Tibial nerve (tissue), 4 donors: ENCODE results near the gene GNG14. TPM values are rescaled to one million over a fixed set of nuclear protein-coding genes. Genes with fewer than 3 reads are reported as not detected.
"Not testable (repeated sequence)": the region's sequence is repeated elsewhere in the genome, so short reads cannot be mapped to it uniquely, and the experiment has no call there.

Experiments
- DNase-seq, 2 donors: peaks; one replicate each; pipeline ENCODE4 v3.0.0-alpha.2; 2019; ENCODE audit warnings: low spot score in 2 of 2
- H3K27ac ChIP-seq, 4 donors: fragments of 200-600 bp; sonication (generic) in 3 of 4; one replicate each; pipeline ENCODE4 v1.5.1; 2017 to 2019; ENCODE audit warnings: mild to moderate bottlenecking in 1 of 4
- H3K27me3 ChIP-seq, 2 donors: fragments of 200-600 bp; sonication (generic) in 1 of 2; one replicate each; pipeline versions ENCODE4 v1.5.1 to v1.6.0; 2017 to 2019
- H3K36me3 ChIP-seq, 3 donors: fragments of 200-600 bp; sonication (generic); one replicate each; pipeline ENCODE4 v1.5.1; 2018 to 2019
- H3K4me1 ChIP-seq, 4 donors: fragments of 200-600 bp; sonication (generic) in 3 of 4; one replicate each; pipeline ENCODE4 v1.5.1; 2017 to 2019
- H3K4me3 ChIP-seq, 4 donors: fragments of 200-600 bp; sonication (generic) in 3 of 4; one replicate each; pipeline ENCODE4 v1.5.1; 2017 to 2019; ENCODE audit warnings: mild to moderate bottlenecking in 1 of 4, moderate library complexity in 1 of 4
- H3K9me3 ChIP-seq, 4 donors: fragments of 200-600 bp; sonication (generic) in 3 of 4; one replicate each; pipeline ENCODE4 v1.5.1; 2017 to 2019
- EP300 ChIP-seq, 2 donors: sonication (generic); formaldehyde crosslinking; IDR thresholded peaks; one replicate each; pipeline ENCODE4 v1.6.1; 2017; ENCODE audit warnings: antibody characterized with exemption in 2 of 2, mild to moderate bottlenecking in 1 of 2
- POLR2A ChIP-seq, 2 donors: fragments of 450-650 bp; IDR thresholded peaks; one replicate each; pipeline ENCODE4 v1.6.1; 2017; ENCODE audit warnings: antibody characterized with exemption in 2 of 2, mild to moderate bottlenecking in 2 of 2, moderate library complexity in 2 of 2
- WGBS, 2 donors: methylation state at CpG; one replicate each; pipeline ENCODE4 v1.1.5; 2018; 5-methylcytosine and 5-hydroxymethylcytosine counted together
- total RNA-seq, 4 donors: library from RNA; depleted of rRNA; stranded (reverse); fragments of >200 nt; gene quantifications; one replicate each; pipeline ENCODE4 v1.1.0, GENCODE V29; 2016
- TF ChIP-seq, protein P1 (sequence below), 5 experiments: fragments of 200-600 bp in 3 of 5; fragments of 450-650 bp in 2 of 5; sonication (generic) in 3 of 5; IDR thresholded peaks; one replicate each; pipeline ENCODE4 v1.5.1; 2016 to 2019; ENCODE audit warnings: antibody characterized with exemption in 5 of 5, mild to moderate bottlenecking in 3 of 5, moderate library complexity in 2 of 5

Gene GNG14
- total RNA-seq, 4 donors from 2014 or later: not detected

DNA sequence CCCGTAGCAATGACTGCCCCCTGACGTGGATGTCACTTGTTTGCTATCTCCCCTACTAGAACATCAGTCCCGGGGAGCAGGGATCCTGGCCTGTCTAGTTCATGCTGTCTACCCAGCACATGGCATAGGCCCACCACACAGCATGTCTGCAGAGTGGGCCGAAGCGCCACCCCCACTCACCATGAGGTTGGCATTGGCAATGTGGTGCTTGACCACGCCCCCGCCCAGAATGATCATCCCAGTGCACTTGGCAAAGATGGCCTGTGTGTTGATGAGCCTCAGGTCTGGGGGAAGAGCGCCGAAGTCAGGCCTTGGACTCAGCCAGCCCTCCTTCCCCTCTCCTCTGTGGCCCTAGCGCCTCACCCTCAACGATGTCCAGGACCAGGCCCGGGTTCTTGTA lies 10.9 kb upstream of the GNG14 start:
- WGBS, 2 donors: 85 to 88% methylated on average over 10 to 11 of the region's 12 CpGs
- Histone ChIP-seq H3K36me3 (peaks cover 10 to 82% (median 10%) of the 10 kb centered on the region in 3 donors), H3K27me3 (no peaks in the 10 kb centered on the region), H3K4me1 (peaks cover 0 to 28% (median 2%) of the 10 kb centered on the region in 4 donors), H3K9me3 (no peaks in the 10 kb centered on the region), H3K4me3 (no peak overlapping the region), H3K27ac (no peak overlapping the region)
- DNase-seq: no peak
- TF ChIP-seq EP300 (IDR thresholded peaks at IDR 0.05): no peak
- TF ChIP-seq POLR2A (IDR thresholded peaks at IDR 0.05): no peak
- TF ChIP-seq, protein P1, sequence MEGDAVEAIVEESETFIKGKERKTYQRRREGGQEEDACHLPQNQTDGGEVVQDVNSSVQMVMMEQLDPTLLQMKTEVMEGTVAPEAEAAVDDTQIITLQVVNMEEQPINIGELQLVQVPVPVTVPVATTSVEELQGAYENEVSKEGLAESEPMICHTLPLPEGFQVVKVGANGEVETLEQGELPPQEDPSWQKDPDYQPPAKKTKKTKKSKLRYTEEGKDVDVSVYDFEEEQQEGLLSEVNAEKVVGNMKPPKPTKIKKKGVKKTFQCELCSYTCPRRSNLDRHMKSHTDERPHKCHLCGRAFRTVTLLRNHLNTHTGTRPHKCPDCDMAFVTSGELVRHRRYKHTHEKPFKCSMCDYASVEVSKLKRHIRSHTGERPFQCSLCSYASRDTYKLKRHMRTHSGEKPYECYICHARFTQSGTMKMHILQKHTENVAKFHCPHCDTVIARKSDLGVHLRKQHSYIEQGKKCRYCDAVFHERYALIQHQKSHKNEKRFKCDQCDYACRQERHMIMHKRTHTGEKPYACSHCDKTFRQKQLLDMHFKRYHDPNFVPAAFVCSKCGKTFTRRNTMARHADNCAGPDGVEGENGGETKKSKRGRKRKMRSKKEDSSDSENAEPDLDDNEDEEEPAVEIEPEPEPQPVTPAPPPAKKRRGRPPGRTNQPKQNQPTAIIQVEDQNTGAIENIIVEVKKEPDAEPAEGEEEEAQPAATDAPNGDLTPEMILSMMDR (IDR thresholded peaks at IDR 0.05): no peak

DNA sequence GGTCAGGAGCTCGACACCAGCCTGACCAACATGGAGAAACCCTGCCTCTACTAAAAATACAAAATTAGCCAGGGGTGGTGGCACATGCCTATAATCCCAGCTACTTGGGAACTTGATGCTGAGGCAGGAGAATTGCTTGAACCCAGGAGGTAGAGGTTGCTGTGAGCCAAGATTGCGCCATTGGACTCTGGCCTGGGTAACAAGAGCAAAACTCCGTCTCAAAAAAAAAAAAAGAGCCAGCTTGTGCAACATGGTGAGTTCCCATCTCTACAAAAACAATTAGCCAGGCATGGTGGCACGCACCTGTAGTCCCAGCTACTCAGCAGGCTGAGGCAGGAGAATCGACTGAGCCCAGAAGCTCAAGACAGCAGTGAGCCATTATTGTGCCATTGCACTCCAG lies 9.8 kb upstream of the GNG14 start:
- H3K27ac ChIP-seq, H3K27me3 ChIP-seq, DNase-seq, H3K4me3 ChIP-seq, H3K9me3 ChIP-seq: not testable (repeated sequence)
- WGBS, 2 donors: 88 to 93% methylated on average over 5 of the region's 5 CpGs
- Histone ChIP-seq H3K36me3 (peaks cover 10 to 71% (median 10%) of the 10 kb centered on the region in 3 donors), H3K4me1 (peaks cover 0 to 32% (median 4%) of the 10 kb centered on the region in 4 donors)

DNA sequence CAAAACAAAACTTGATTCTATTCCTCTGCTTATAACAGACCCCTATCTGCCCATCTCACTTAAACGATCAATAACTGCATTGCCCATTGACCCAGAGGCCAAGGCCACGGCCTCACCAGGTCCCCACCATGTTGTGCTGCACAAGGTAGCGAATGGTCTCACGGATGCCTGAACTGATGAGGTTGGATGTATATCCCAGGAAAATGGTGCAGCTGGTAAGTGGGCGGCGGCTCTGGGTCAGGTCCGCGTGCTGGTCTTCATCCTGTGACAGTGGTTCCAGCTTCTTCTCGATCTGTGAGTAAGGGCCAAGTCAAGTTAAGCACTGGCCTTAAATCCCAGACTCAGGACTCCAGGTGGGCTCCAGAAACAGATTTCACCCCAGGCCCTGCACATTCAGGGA lies 7.8 kb upstream of the GNG14 start:
- no peak overlapping the region for H3K4me3 ChIP-seq
- H3K9me3 ChIP-seq: no peaks in the 10 kb centered on the region
- H3K27me3 ChIP-seq: no peaks in the 10 kb centered on the region
- H3K4me1 ChIP-seq: peaks cover 0 to 32% (median 4%) of the 10 kb centered on the region in 4 donors
- peaks cover 5 to 51% (median 7%) of the 10 kb centered on the region in 3 donors for H3K36me3 ChIP-seq
- H3K27ac ChIP-seq: no peak overlapping the region
- no peak for DNase-seq
- 91 to 94% methylated on average over 9 of the region's 9 CpGs for WGBS, 2 donors
- TF ChIP-seq, protein P1 (IDR thresholded peaks at IDR 0.05): no peak
- TF ChIP-seq POLR2A (IDR thresholded peaks at IDR 0.05) (no peak), EP300 (IDR thresholded peaks at IDR 0.05) (no peak)

DNA sequence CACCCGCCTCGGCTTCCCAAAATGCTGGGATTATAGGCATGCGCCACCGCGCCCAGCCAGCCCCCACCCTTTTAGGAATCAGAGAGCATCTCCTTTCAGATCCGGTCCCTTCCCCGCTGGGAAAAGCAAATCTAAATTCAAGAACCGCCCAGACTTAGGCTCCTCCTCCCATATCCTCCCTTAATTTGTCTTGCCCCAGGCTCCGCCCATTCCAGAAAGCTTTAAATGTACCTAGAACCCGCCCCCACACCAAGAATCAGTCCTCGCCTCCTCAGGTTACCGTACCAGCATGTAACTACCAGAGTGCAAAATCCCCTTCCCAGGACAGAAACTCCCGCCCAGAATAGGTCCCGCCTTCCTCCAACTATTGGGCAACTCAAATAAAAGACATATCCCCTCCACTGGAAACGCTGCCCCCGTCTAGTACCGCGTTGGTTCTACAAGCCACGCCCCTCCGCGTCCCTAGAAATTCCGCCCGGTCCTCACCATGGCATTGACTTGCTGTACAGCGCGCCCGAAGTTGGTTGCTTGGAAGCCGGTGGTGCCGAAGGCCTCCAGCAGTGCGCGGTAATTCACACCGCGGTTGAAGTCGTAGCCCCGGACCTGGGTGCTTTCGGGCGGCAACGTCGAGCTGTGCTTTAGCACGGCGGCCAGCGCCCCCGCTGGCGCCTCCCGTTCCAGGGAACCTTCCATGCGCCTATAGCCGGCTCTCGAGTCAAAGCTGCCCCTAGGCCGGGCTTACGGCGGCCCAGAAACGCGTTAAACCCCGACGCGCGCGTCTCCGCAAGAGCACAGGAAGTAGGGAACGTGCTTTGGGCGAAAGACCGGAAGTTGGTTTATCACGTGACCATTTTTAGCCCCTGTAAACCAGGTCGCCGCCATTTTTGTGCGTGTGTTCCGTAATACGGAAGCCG lies 6.5 kb upstream of the GNG14 start, which contains the start of gene DHPS:
DHPS (minus strand) TSS at position 807 of the 914 bp plus-strand sequence; CDS start at position 693, 114 bp downstream.
- TF ChIP-seq EP300 (IDR thresholded peaks at IDR 0.05): peak; percentile 82 to 89
- TF ChIP-seq, protein P1 (IDR thresholded peaks at IDR 0.05): peak in 2 of 5 experiments; percentile 15 to 34
- peak; percentile 19 to 35 for TF ChIP-seq POLR2A (IDR thresholded peaks at IDR 0.05)
- peak within 1 kb of the TSS; percentile 86 to 99 (median 96) for H3K27ac ChIP-seq
- H3K4me1 ChIP-seq: peaks cover 0 to 30% (median 4%) of the 10 kb centered on the region in 4 donors
- peaks cover 5 to 38% (median 7%) of the 10 kb centered on the region in 3 donors for H3K36me3 ChIP-seq
- peak within 1 kb of the TSS; percentile 73 to 99 (median 95) for H3K4me3 ChIP-seq
- WGBS, 2 donors: 0 to 1% methylated on average over 38 to 68 of the region's 68 CpGs
- no peaks in the 10 kb centered on the region for H3K27me3 ChIP-seq
- DNase-seq: peak; percentile 85 to 95
- H3K9me3 ChIP-seq: no peaks in the 10 kb centered on the region

DNA sequence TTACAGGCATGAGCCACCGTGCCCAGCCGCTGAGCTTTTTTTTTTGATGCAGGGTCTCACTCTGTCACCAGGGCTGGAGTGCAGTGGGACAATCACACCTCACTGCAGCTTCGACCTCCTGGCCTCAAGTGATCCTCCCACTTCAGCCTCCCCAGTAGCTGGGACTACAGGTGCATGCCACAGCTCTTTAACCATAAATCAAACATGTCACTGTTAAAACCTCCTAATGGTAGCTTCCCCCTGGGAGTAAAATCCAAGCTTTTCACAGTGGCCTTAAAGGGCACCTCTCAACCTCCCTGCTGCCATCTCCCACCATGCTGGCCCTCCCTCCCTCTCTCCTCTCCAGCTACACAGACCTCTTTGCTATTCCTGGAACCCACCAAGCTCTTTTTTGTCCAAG lies 2.0 kb upstream of the GNG14 start:
- no peaks in the 10 kb centered on the region for H3K9me3 ChIP-seq
- no peaks in the 10 kb centered on the region for H3K27me3 ChIP-seq
- H3K4me1 ChIP-seq: peaks cover 0 to 7% (median 2%) of the 10 kb centered on the region in 4 donors
- DNase-seq: no peak
- WGBS, 2 donors: 77 to 83% methylated on average over 3 of the region's 3 CpGs
- H3K4me3 ChIP-seq: no peak overlapping the region
- TF ChIP-seq, protein P1 (IDR thresholded peaks at IDR 0.05): no peak
- TF ChIP-seq EP300 (IDR thresholded peaks at IDR 0.05) (no peak), POLR2A (IDR thresholded peaks at IDR 0.05) (no peak)
- peaks cover 0 to 32% (median 0%) of the 10 kb centered on the region in 3 donors for H3K36me3 ChIP-seq
- no peak overlapping the region for H3K27ac ChIP-seq
